ENCODE results near the gene EIF4B.
"Not testable (repeated sequence)": the region's sequence is repeated elsewhere in the genome, so short reads cannot be mapped to it uniquely, and the experiment has no call there.

The EIF4B gene

DNA sequence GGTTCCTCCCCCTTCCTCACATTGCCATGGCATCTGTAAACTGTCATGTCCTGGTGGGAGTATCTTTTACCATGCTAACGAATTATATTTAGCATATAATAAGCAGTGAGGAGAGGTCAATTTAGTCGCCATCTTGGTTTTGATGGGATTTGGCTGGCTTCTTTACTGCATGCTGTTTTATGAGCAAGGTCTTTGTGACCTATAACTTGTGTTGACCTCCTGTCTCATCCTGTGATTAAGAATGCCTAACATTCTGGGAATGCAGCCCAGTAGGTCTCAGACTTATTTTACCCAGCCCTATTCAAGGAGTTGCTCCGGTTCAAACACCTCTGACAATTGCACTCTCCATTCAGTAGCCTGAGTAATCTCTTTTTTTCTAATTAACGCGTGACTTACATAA lies 2.1 kb upstream of the EIF4B start:
- no peak for DNase-seq (ENCODE audit: low read depth)

DNA sequence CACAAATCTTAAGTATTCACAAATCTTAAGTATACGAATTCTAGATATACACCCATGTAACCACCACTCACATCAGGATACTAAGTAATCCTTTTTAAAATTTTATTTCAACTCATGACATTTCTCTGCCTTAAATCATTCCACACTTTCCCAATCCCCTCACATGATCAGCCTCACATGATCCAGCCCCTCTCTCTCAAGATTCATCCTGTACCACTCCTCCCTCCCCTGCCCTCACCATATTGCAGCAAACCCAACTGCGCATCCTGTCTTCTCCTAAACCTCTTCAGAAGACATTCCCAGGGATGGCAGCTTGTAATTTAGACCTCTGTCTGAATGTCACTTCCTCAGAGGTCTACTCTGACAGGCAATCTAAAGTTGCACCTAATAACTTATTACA lies 1.7 kb upstream of the EIF4B start:
- no peak for DNase-seq (ENCODE audit: low read depth)

DNA sequence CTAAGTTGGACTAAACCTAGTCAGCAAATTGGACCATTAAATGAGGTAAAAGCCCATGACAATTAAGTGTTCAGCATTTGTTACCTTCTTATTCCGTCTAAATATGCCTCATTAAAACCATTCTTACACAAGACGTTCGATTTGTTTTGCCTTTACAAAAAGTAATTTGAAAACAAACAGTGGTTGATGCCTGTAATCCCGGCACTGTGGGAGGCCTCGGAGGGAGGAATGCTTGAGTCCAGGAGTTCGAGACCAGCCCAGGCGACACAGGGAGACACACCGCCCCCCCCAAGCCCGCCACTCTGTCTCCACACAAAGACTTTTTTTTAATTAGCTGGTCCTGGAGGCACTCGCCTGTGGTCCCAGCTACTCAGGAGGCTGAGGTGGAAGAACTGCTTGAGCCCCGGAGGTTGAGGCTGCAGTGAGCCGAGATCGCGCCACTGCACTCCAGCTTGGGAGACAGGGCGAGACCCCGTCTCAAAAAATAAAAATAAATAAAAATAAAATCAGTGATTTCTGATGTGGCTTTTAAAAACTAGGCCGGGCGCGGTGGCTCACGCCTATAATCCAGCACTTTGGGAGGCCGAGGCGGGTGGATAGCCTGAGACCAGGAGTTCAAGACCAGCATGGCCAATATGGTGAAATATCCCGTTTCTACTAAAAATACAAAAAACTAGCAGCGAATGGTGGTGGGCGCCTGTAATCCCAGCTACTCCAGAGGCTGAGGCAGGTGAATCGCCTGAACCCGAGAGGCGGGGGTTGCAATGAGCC lies 856 bp upstream of the EIF4B start:
- peak; percentile 1 for DNase-seq (ENCODE audit: low read depth)

DNA sequence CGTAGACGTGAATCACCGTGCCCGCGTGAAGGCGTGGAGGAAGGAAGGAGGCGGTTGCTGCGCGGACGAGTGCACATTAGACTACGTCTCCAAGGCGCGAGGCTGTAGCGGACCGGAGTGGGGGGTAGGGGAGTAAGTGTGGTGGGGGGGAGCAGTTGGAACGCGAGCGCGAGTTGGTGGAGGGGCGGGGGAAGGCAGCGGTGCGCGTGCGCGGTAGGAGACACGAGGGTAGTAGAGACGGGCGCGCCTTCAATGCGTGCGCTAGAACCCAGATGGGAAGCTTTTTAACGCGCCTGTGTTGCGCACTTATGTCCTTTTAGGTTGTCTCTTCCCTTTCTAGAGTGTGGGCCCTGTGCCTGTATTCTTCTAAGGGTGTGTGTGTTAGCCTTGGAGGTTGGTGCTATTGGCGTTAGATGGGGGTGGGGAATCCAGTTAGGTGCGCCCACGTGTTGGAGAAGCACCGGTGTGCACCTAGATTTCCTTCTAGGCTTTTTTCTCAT lies 604 bp downstream of the EIF4B start:
- DNase-seq (ENCODE audit: low read depth): peak; percentile 64

DNA sequence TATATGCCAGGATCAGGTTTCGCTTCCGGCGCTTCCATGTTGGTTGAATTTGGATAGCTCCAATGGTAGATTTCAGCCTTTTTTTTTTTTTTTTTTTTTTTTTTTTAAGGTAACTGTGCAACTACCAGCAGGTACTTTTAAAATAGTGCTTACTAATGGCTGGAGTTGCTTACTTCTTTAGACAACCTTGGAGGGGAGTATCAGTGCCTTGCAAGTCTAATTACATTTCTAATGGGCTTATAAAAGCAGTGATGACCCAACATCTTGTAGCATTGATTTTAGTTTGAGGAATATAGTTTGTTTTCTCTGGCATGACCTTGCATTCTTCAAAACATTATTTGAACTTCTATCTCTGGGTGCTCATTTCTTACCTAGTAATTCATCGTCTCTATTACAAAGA lies 1.1 kb downstream of the EIF4B start:
- DNase-seq (ENCODE audit: low read depth): no peak

DNA sequence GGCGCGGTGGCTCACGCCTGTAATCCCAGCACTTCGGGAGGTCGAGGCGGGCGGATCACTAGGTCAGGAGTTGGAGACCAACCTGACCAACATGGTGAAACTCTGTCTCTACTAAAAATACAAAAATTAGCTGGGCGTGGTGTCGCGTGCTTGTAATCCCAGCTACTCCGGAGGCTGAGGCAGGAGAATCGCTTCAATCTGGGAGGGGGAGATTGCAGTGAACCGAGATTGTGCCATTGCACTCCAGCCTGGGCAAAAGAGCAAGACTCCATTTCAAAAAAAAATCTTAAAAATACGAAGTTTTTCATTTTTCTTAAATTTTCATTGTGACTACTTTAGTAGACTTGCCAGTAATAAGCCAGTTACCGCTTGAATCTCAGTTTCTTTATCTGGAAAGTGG lies 2.5 kb downstream of the EIF4B start:
- not testable (repeated sequence) for DNase-seq (ENCODE audit: low read depth)

DNA sequence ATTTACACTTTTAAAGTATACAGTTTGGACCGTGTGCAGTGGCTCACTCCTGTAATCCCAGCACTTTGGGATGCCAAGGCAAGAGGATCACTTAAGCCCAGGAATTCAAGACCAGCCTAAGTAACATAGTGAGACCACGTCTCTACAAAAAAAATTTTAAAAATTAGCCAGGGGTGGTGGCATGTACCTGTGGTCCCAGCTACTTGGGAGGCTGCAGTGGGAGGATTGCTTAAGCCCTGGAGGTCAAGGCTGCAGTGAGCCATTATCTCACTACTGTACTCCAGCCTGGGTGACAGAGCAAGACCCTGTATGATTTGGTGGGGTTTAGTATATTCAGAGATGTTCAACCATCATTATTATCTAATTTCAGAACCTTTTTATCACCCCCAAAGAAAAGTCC lies 4.7 kb downstream of the EIF4B start:
- no peak for DNase-seq (ENCODE audit: low read depth)

DNA sequence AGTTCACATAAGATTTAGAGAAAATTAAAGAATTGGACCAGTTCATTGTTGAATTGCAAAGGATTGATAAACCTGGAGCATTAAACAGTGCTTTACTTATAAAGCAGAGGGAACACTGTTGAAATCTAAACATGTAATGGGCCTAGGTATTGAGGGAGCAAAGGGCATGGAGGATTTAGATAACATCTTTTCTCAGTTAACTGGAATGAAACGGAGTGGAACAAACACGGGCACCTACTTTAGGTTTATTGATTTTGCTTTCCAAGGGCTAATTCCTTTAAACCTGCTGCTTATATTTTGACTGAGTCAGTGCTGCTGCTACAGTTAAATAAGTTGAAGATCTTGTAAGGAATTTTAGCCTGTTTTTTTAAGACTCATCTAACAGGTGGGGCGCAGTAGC lies 5.6 kb downstream of the EIF4B start:
- DNase-seq (ENCODE audit: low read depth): no peak

DNA sequence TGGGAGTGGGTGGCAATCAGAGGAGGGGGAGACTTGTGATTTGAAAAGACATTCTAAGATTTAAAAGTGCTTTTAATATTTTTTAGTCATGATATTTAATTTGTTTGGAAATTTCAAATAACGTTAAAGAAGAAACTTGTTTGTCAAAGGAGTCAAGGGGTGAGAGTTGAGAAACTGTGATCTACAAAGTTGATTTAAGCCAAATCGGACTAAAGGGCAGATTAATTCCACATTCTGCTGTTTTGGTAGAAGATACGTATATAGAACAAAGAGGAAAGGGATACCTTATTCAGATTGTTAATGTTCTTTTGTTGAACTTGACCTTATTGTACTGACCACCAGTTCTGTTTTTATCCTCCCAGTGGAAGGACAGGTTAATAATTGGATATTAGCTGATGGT lies 6.7 kb downstream of the EIF4B start:
- no peak for DNase-seq (ENCODE audit: low read depth)

DNA sequence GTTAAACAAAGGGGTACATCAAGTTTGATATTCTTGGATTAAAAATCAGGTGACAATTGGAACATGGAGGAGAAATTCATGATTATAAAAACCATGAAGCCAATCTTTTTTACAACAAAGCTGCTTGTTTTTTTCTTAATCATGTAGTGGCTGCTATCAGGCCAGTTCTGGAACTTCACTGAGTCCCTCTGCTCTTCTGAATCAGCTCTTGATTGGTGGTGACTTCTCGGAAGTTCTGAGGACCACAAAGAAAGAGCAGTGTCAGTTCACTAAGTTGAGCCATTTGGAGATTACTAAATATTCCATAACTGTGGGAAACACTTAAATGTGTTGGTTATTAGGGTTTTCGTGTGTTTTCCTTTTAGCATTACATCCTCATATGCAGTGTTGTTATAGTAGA lies 8.5 kb downstream of the EIF4B start:
- no peak for DNase-seq (ENCODE audit: low read depth)

DNA sequence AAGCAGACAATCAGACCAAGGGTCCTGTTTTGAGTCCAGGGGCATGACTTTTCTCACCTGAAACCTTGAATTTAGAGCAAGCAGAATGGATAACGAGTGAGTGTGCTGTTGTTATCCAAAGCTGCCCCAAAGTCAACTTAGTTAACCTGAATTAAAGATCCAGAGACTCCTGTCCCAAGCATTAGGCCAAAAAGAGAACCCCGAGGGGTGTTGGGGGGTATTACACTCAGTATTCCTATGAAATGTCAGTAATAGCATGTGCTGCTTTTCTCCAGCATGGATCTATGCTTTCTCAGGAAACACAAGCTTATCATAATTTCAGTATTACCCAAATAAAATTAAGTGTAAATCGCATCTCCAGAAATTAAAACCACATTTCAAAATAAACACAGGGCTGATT lies 19.0 kb downstream of the EIF4B start:
- DNase-seq (ENCODE audit: low read depth): no peak

DNA sequence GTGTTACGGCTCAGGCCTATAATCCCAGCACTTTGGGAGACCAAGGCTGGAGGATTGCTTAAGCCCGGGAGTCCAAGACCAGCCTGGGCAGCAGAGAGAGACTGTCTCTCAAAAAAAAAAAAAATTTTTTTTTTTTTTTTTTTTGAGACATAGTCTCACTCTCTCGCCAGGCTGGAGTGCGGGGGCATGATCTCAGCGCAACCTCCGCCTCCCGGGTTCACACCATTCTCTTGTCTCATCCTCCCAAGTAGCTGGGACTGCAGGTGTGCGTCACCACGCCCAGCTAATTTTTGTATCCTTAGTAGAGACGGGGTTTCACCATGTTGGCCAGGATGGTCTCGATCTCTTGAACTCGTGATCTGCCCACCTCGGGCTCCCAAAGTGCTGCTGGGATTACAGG lies 20.8 kb downstream of the EIF4B start:
- DNase-seq (ENCODE audit: low read depth): not testable (repeated sequence)

DNA sequence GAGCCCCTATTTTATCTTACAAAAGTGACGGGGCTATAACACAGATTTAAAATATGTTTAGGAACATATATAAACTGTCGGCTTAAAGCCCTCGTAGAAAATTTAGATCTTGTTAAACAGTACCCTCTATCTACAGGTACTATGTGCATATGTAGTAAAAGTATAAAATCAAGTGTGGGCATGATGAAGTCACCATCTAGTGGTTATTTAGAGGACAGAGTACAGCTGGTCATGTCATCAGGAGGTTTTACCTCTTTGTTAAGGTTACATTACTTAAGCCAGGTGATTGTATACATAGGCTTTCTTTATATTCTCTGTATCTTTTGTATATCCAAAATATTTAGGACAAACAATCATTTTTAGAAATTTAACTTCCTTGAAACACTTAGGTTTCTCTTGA lies 25.4 kb downstream of the EIF4B start:
- no peak for DNase-seq (ENCODE audit: low read depth)

DNA sequence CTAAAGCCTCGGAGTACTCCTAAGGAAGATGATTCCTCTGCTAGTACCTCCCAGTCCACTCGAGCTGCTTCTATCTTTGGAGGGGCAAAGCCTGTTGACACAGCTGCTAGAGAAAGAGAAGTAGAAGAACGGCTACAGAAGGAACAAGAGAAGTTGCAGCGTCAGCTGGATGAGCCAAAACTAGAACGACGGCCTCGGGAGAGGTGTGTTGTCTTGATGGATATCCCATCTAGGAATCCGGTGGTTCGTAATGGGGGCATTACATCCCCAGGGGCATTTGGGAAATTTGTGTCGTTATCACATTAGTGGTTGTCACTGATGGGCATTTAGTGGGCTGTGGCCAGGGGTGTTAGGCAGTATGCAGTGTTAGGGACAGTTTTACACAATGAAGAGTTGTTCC lies 27.6 kb downstream of the EIF4B start:
- not testable (repeated sequence) for DNase-seq (ENCODE audit: low read depth)

DNA sequence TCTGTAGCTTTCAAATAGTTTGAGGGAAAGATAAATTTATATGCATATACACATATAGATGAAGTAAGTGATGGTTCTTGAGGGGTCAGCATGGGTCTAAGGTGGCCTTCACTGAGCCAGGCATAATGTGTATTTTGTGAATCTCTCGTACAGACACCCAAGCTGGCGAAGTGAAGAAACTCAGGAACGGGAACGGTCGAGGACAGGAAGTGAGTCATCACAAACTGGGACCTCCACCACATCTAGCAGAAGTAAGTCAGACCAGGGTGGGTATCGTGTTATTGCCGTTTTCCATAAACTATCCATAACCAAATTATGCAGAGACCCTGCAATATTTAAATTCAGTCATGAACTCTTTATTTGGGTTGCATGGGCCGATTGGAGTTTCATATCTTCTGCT lies 28.2 kb downstream of the EIF4B start:
- DNase-seq (ENCODE audit: low read depth): no peak

DNA sequence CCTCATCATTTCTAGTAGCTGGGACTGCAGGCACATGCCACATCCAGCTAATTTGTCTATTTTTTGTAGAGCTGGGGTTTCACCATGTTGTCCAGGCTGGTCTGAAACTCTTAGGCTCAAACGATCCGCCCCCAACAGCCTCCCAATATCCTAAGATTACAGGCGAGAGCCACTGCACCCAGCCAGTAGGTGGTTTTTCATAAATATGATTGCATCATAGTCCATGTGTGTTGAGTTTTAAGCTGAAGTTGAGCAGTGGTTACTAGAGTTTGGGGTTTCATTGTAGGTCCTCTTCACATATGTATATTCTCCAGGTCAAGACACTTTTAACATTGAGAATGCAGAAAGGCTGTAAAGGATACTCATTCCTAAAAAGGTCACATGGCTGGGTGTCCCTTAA lies 30.5 kb downstream of the EIF4B start:
- no peak for DNase-seq (ENCODE audit: low read depth)

DNA sequence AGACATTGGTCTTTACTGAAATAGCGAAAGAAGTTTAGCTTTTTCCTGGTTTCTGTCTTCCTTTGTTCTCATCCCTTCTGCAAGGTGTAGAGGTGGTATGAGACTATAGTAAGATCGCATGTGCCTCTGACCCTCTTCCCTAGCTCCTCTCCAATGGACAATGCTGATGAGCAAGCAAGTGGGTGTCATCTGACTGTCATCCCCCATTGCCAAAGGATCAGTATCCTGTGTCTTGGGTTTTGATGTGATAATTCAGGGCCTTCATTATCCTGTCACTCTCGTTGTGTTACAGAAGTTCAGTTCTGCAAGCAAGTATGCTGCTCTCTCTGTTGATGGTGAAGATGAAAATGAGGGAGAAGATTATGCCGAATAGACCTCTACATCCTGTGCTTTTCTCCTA lies 33.6 kb downstream of the EIF4B start:
- no peak for DNase-seq (ENCODE audit: low read depth)

DNA sequence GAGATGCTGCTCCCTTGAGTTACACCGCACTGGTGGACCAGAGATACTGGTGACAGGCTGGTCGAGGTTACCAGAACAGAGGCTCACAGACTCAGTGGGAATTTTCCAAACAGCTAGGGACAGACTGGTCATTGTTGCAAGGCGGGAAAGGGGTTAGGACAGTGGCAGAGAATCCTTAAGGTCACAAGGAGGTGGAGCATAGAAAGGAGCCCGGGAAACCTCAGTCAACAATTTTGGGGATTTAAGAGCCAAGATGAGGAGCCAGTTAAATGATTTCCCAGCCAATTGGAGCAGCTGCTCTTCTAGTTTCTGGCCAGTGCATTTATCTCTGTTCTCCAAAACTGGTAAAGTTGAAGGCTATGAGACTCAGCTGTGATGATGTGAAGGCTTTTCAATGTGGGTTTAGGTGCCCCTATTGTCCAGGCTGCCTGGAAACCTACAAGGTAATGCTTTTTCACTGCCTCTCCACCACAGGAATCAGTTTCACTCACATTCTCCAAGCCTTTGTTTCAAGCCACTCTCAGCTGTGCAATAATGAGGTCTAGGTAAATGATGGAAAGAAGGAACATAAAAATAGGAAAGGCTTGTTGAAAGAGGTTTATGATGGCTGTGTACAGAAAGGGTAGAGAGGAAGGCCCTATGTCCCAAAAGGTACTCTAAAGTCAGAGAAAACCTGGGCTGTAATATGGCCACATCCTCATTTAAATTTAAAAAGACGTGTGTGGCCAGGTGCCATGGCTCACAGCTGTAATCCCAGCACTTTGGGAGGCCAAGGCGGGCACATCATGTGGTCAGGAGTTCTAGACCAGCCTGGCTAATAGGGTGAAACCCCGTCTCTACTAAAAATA lies 36.6 kb downstream of the EIF4B start:
- no peak for DNase-seq (ENCODE audit: low read depth)

DNA sequence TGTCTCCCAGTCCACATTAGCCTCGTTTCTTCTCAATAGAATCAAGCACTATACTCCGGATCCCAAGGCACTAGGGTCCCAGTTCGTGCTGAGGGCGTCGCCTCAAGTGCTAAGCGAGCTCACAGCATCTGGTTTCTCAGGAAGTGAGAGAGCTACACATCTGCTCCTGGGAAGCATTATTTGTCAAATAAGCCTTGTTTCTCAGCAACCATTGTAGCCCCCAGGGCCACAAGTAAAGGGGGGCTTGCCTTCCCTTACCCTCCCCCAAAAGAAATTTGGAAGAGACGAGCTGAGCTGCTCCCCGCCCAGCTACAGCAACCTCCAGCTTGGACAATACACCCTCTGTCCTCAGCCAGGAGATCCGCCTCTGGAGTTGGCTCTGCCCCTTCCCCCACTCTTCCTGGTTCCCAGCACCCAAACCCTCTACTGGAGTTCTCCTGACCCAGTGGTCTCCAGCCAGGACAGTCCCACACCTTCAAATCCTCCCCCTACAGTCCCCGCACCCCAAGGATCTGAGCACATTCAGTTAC lies 37.9 kb downstream of the EIF4B start:
- DNase-seq (ENCODE audit: low read depth): no peak

DNA sequence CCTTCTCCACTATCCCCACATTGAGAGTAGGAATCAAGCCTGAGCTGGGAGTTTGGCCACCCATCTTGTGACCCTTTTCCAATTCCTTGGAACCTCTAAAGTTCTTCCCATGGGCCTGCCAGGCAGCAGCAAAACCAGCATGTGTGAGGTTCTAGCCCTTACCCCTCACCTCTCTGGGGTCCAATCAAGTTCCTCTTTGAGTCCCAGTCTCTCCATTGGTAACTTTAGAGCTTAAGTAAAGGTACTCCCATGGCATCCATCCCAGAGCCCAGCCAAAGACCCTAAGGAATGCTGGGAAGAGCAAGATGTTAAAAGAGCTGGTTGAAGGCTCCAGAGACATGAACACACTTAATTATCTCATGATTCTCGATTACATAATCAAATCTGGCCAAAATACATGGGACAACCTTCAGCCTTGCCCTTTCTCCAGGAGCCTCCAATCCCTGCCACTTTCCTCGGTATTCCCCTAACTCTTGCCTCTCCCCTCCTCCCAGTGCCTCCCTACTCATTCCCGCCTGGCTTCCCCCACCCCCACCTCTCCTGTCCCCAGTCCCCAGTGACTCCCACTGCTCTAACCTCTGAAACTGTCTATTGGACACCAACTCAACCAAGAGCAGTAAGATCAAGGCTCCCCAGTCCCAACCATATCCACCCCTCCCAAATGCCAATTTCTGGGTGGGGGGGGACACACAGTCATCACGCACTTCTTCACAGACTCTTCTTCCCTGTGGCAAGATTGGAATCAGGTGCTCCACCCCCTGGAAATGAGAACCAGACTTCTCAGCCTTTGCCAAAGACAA lies 38.8 kb downstream of the EIF4B start:
- no peak for DNase-seq (ENCODE audit: low read depth)

DNA sequence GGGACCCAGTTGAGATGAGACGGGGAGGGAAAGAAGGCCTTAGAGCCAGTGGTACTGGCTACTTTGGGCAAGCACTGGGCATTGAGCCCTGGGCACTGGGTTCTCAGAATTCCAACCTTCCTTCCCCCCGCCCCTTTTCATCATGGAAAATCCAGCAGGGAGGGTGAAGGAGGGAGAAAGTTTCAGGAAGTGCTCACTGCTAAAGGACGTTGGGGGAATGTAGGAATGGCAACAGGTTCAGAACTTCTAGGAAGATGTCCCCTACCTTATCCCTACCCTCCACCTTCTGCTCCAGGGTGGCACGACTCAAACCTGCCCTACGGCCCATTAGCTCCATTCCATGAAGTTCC lies 39.4 kb downstream of the EIF4B start:
- no peak for DNase-seq (ENCODE audit: low read depth)

DNA sequence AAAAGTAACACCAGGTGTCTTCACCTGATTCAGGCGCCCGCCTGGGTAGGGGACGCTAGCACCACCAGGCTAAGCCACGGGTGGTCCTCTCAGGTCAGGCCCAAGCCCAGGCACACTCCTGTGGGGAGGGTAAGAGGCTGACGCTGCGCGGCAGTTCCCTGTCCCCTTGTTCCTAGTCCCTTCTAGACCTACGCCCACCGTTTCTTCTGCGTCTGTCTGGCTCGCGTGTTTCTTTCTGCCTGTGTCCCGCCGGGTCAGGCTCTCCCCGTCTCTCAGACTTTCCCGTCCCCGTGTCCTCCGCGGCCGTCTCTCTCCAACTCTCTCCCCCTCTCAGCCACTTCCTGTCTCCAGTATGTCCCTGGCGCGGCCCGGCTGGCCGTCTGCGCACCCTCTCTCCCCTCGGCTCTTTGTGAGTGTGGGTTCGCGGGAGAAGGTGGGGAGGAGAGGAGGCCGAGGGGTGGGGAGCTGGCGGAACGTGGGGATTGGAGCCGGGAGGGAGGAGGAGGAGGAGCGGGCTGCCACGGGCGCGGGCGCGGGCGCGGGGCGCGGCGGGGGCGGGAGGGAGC lies 40.5 kb downstream of the EIF4B start:
- peak; percentile 36 for DNase-seq (ENCODE audit: low read depth)
